Nephron (organoid): ENCODE results near the gene SLC17A9.

ENCODE experiments used
- H3K27ac Mint-ChIP-seq, 3 experiments: 2 replicates each; pipeline ENCODE4 v1.8.0; 2020; ENCODE audit warnings: mixed read lengths in 3 of 3, mild to moderate bottlenecking in 2 of 3, moderate library complexity in 1 of 3
- H3K27me3 Mint-ChIP-seq: 2 replicates; pipeline ENCODE4 v1.8.0; 2021; ENCODE audit warnings: low read depth, mild to moderate bottlenecking, moderate library complexity, mixed read lengths
- H3K36me3 Mint-ChIP-seq: 2 replicates; pipeline ENCODE4 v1.8.0; 2020; ENCODE audit warnings: low read depth, mixed read lengths
- H3K4me1 Mint-ChIP-seq: 2 replicates; pipeline ENCODE4 v1.8.0; 2020; ENCODE audit warnings: mixed read lengths
- H3K4me3 Mint-ChIP-seq, 3 experiments: 2 replicates each; pipeline ENCODE4 v1.8.0; 2020; ENCODE audit warnings: mild to moderate bottlenecking in 3 of 3, mixed read lengths in 3 of 3, moderate library complexity in 2 of 3
- H3K9me3 Mint-ChIP-seq: 2 replicates; pipeline ENCODE4 v1.8.0; 2020; ENCODE audit warnings: mixed read lengths
- CTCF ChIP-seq, 3 experiments: fragments of 200-600 bp; sonication (generic); IDR thresholded peaks; one replicate each; pipeline ENCODE4 v1.5.0; 2021; ENCODE audit warnings: antibody characterized with exemption in 3 of 3; ENCODE audit not compliant: unreplicated experiment in 3 of 3

SLC17A9 gene, protein sequence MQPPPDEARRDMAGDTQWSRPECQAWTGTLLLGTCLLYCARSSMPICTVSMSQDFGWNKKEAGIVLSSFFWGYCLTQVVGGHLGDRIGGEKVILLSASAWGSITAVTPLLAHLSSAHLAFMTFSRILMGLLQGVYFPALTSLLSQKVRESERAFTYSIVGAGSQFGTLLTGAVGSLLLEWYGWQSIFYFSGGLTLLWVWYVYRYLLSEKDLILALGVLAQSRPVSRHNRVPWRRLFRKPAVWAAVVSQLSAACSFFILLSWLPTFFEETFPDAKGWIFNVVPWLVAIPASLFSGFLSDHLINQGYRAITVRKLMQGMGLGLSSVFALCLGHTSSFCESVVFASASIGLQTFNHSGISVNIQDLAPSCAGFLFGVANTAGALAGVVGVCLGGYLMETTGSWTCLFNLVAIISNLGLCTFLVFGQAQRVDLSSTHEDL

GRCh38 chr20:62952373-62952967 lies at the start of gene SLC17A9:
Gene SLC17A9 (plus strand): TSS chr20:62952709. CDS start chr20:62952831, 122 bp downstream.
- Mint-ChIP-seq H3K4me3 (no peak within 1 kb of the TSS), H3K27me3 (no peaks in the 10 kb centered on the region), H3K9me3 (no peaks in the 10 kb centered on the region), H3K36me3 (peaks cover 39% of the 10 kb centered on the region), H3K27ac (peak within 1 kb of the TSS in 1 of 3 experiments; percentile 91), H3K4me1 (peaks cover 9% of the 10 kb centered on the region)
- no peak for TF ChIP-seq CTCF (IDR thresholded peaks at IDR 0.05; ENCODE audit: unreplicated experiment in 3 of 3)

GRCh38 chr20:62902926-62903615 lies 49.4 kb upstream of the SLC17A9 start:
- H3K9me3 Mint-ChIP-seq = no peaks in the 10 kb centered on the region
- H3K36me3 Mint-ChIP-seq = peaks cover 59% of the 10 kb centered on the region
- H3K4me3 Mint-ChIP-seq = no peak overlapping the region
- no peak overlapping the region for H3K27ac Mint-ChIP-seq
- no peak for TF ChIP-seq CTCF (IDR thresholded peaks at IDR 0.05; ENCODE audit: unreplicated experiment in 3 of 3)
- H3K27me3 Mint-ChIP-seq = no peaks in the 10 kb centered on the region
- peaks cover 24% of the 10 kb centered on the region for H3K4me1 Mint-ChIP-seq

DNA sequence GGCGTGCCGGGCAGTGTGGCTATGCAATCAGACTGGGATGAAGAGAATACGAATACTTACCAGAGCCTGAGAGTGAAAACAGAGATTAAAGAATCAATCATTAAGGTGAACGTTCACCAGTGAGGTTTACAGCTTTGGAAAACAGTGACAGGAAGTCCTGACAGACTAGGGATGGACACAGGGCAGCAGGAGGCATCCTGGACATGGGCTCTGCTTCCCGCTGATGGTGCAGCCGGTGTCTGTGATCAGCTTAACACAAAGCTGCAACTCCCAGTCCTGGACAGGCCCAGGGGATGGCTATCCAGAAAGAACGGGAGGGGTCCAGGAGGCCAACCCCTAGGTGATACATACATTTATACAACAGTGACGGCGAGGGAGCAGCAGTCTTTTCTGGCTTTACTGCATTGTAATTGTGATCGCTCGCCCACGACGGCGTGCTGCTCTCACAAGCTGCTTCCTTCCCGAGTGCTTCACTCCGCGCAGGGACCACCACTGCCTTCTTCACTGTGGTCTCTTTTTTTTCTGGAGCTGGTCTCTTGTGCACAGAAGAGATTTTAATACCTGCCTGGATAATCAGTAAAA lies 46.9 kb upstream of the SLC17A9 start:
- Mint-ChIP-seq H3K27me3 (no peaks in the 10 kb centered on the region), H3K4me3 (no peak overlapping the region)
- TF ChIP-seq CTCF (IDR thresholded peaks at IDR 0.05; ENCODE audit: unreplicated experiment in 3 of 3) = no peak

GRCh38 chr20:62906209-62906608 lies 46.3 kb upstream of the SLC17A9 start:
- TF ChIP-seq CTCF (IDR thresholded peaks at IDR 0.05; ENCODE audit: unreplicated experiment in 3 of 3) = no peak
- H3K27ac Mint-ChIP-seq = no peak overlapping the region
- H3K27me3 Mint-ChIP-seq = no peaks in the 10 kb centered on the region
- no peak overlapping the region for H3K4me3 Mint-ChIP-seq
- H3K9me3 Mint-ChIP-seq = no peaks in the 10 kb centered on the region
- peaks cover 88% of the 10 kb centered on the region for H3K36me3 Mint-ChIP-seq
- H3K4me1 Mint-ChIP-seq = no peaks in the 10 kb centered on the region

More for the DNA sequence above, 46.9 kb upstream of the SLC17A9 start:
- no peak overlapping the region for H3K27ac Mint-ChIP-seq
- peaks cover 2% of the 10 kb centered on the region for H3K4me1 Mint-ChIP-seq
- H3K9me3 Mint-ChIP-seq = no peaks in the 10 kb centered on the region
- peaks cover 84% of the 10 kb centered on the region for H3K36me3 Mint-ChIP-seq

DNA sequence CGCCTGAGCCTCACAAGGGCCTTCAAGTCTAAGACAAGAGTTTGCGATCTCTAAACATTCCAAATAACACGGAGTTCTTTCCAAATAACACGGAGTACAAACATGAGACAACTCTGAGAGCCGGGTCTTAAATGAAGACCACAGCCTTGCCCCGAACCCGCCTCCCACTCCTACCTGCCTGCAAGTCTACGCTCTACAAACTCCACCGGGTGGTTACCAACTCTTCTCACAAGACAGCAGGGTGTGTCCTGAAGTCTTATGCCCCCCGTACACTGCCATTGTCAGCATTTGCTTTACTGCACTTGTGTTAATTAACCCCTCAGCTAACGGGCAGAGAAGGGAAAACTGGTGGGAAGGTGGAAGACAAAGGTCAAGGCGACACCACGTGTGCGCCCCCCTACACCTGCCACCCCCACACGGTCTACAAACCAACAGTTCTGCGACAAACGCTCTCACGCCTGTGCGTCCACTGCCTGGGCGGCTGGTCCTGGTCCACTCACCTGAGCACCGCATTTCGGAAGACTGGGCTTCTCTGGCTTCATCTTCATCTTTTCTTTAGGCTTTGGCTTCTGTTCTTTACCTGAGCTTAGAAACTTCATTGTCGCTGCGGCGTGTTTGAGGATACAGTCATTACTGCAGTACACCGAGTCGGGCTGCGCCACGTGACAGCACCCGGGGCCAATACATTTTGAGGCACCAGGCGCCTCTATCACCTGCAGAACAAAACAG lies 45.7 kb upstream of the SLC17A9 start:
- no peak overlapping the region for H3K4me3 Mint-ChIP-seq
- no peak overlapping the region for H3K27ac Mint-ChIP-seq
- H3K4me1 Mint-ChIP-seq = no peaks in the 10 kb centered on the region
- H3K9me3 Mint-ChIP-seq = no peaks in the 10 kb centered on the region
- no peak for TF ChIP-seq CTCF (IDR thresholded peaks at IDR 0.05; ENCODE audit: unreplicated experiment in 3 of 3)
- peaks cover 90% of the 10 kb centered on the region for H3K36me3 Mint-ChIP-seq
- H3K27me3 Mint-ChIP-seq = no peaks in the 10 kb centered on the region
